Progenitor cell of endocrine pancreas (in vitro differentiated cells): ENCODE data around the gene CABLES2. TPM values are rescaled to one million over a fixed set of nuclear protein-coding genes. Genes with fewer than 3 reads are reported as not detected.

Experiments
- DNase-seq: peaks from one replicate; pipeline ENCODE4 v3.0.0; 2021; ENCODE audit warnings: low spot score; ENCODE audit not compliant: unreplicated experiment
- H3K27ac Mint-ChIP-seq: 2 replicates; pipeline ENCODE4 v1.8.0; 2021; ENCODE audit warnings: mild to moderate bottlenecking, moderate library complexity, mixed read lengths
- H3K27me3 Mint-ChIP-seq: 2 replicates; pipeline ENCODE4 v1.8.0; 2021; ENCODE audit warnings: mixed read lengths
- H3K36me3 Mint-ChIP-seq: 2 replicates; pipeline ENCODE4 v1.8.0; 2022; ENCODE audit warnings: mixed read lengths; ENCODE audit not compliant: insufficient read depth
- H3K4me1 Mint-ChIP-seq: 2 replicates; pipeline ENCODE4 v1.8.0; 2021; ENCODE audit warnings: low read depth, mixed read lengths
- H3K4me3 Mint-ChIP-seq: 2 replicates; pipeline ENCODE4 v1.8.0; 2021; ENCODE audit warnings: low read depth, mild to moderate bottlenecking, moderate library complexity, mixed read lengths
- H3K9me3 Mint-ChIP-seq: 2 replicates; pipeline ENCODE4 v1.8.0; 2021; ENCODE audit warnings: low read depth, mixed read lengths
- CTCF ChIP-seq: fragments of 200-600 bp; sonication (generic); IDR thresholded peaks from one replicate; pipeline ENCODE4 v1.5.0; 2021; ENCODE audit warnings: antibody characterized with exemption, mild to moderate bottlenecking; ENCODE audit not compliant: unreplicated experiment
- total RNA-seq: library from RNA; stranded (reverse); gene quantifications from 2 replicates; pipeline ENCODE4 v1.2.1, GENCODE V29; 2021

CABLES2 gene
- total RNA-seq, 1 donor from 2014 or later, result 21.7 TPM

GRCh38 chr20:62354031-62354808 is 52.9 kb downstream of the CABLES2 start:
- peaks cover 2% of the 10 kb centered on the region for H3K9me3 Mint-ChIP-seq
- TF ChIP-seq CTCF, result no peak
- peaks cover 12% of the 10 kb centered on the region for H3K4me1 Mint-ChIP-seq
- no peak overlapping the region for H3K27ac Mint-ChIP-seq
- no peaks in the 10 kb centered on the region for H3K27me3 Mint-ChIP-seq
- DNase-seq, result no peak
- peaks cover 6% of the 10 kb centered on the region for H3K36me3 Mint-ChIP-seq
- H3K4me3 Mint-ChIP-seq, result no peak overlapping the region

GRCh38 chr20:62353289-62354030 is 53.6 kb downstream of the CABLES2 start:
- TF ChIP-seq CTCF, result no peak
- peaks cover 10% of the 10 kb centered on the region for H3K4me1 Mint-ChIP-seq
- no peaks in the 10 kb centered on the region for H3K27me3 Mint-ChIP-seq
- DNase-seq, result no peak
- no peak overlapping the region for H3K27ac Mint-ChIP-seq
- H3K36me3 Mint-ChIP-seq, result peaks cover 12% of the 10 kb centered on the region
- H3K9me3 Mint-ChIP-seq, result peaks cover 7% of the 10 kb centered on the region
- H3K4me3 Mint-ChIP-seq, result no peak overlapping the region

GRCh38 chr20:62352402-62353288 is 54.4 kb downstream of the CABLES2 start:
- no peaks in the 10 kb centered on the region for H3K27me3 Mint-ChIP-seq
- no peak overlapping the region for H3K27ac Mint-ChIP-seq

GRCh38 chr20:62351469-62352401 is 55.4 kb downstream of the CABLES2 start:
- H3K36me3 Mint-ChIP-seq, result peaks cover 17% of the 10 kb centered on the region
- no peak for DNase-seq
- H3K4me1 Mint-ChIP-seq, result peaks cover 10% of the 10 kb centered on the region
- no peaks in the 10 kb centered on the region for H3K27me3 Mint-ChIP-seq
- H3K4me3 Mint-ChIP-seq, result no peak overlapping the region
- no peak for TF ChIP-seq CTCF
- H3K27ac Mint-ChIP-seq, result no peak overlapping the region
- H3K9me3 Mint-ChIP-seq, result peaks cover 8% of the 10 kb centered on the region

More at GRCh38 chr20:62352402-62353288, 54.4 kb downstream of the CABLES2 start:
- TF ChIP-seq CTCF, result no peak
- DNase-seq, result no peak
- Mint-ChIP-seq H3K36me3 (peaks cover 17% of the 10 kb centered on the region), H3K4me3 (no peak overlapping the region), H3K4me1 (peaks cover 10% of the 10 kb centered on the region), H3K9me3 (peaks cover 8% of the 10 kb centered on the region)
